Activated CD4-positive, alpha-beta memory T cell treated with anti-CD3 and anti-CD28 coated beads for 36 hours (primary cell): ENCODE measurements around the gene SMARCD2. TPM values are rescaled to one million over a fixed set of nuclear protein-coding genes. Genes with fewer than 3 reads are reported as not detected.
A peak's percentile ranks its signal among the peaks of the same experiment; 100 is the strongest.
"Not testable (repeated sequence)": the region's sequence is repeated elsewhere in the genome, so short reads cannot be mapped to it uniquely, and the experiment has no call there.

Experiments
- CTCF ChIA-PET: fragments of 350-600 bp; sonication (Branson Sonifier 250); formaldehyde crosslinking; loops from one replicate; lab custom pipeline; 2021; ENCODE audit warnings: antibody characterized with exemption, inconsistent platforms; lab: Charles Lee
- POLR2A ChIA-PET: fragments of 350-600 bp; sonication (Branson Sonifier 250); formaldehyde crosslinking; loops from one replicate; lab custom pipeline; 2021; ENCODE audit warnings: antibody characterized with exemption; lab: Charles Lee
- DNase-seq: peaks from one replicate; pipeline ENCODE4 v3.0.0-alpha.2; 2020
- H3K27ac Mint-ChIP-seq: one replicate; pipeline ENCODE4 v1.8.0; 2021; ENCODE audit warnings: mixed read lengths
- H3K27me3 Mint-ChIP-seq: one replicate; pipeline ENCODE4 v1.8.0; 2021; ENCODE audit warnings: mixed read lengths
- H3K36me3 Mint-ChIP-seq: one replicate; pipeline ENCODE4 v1.8.0; 2021; ENCODE audit warnings: mixed read lengths
- H3K4me1 Mint-ChIP-seq: one replicate; pipeline ENCODE4 v1.8.0; 2021; ENCODE audit warnings: low read depth, mixed read lengths
- H3K4me3 Mint-ChIP-seq: one replicate; pipeline ENCODE4 v1.8.0; 2021; ENCODE audit warnings: mild to moderate bottlenecking, mixed read lengths
- H3K9me3 Mint-ChIP-seq: one replicate; pipeline ENCODE4 v1.8.0; 2021; ENCODE audit warnings: mixed read lengths
- intact Hi-C: fragments of 100-400 bp; cut with micrococcal nuclease; formaldehyde crosslinking; loops from one replicate; pipeline ENCODE4 v1.15.1; 2023
- total RNA-seq, 2 experiments: library from RNA; stranded (reverse); gene quantifications; one replicate each; pipeline ENCODE4 v1.2.3, GENCODE V29; 2021

The SMARCD2 gene
- total RNA-seq: 100 to 1,000 TPM; 109 to 111 TPM

DNA sequence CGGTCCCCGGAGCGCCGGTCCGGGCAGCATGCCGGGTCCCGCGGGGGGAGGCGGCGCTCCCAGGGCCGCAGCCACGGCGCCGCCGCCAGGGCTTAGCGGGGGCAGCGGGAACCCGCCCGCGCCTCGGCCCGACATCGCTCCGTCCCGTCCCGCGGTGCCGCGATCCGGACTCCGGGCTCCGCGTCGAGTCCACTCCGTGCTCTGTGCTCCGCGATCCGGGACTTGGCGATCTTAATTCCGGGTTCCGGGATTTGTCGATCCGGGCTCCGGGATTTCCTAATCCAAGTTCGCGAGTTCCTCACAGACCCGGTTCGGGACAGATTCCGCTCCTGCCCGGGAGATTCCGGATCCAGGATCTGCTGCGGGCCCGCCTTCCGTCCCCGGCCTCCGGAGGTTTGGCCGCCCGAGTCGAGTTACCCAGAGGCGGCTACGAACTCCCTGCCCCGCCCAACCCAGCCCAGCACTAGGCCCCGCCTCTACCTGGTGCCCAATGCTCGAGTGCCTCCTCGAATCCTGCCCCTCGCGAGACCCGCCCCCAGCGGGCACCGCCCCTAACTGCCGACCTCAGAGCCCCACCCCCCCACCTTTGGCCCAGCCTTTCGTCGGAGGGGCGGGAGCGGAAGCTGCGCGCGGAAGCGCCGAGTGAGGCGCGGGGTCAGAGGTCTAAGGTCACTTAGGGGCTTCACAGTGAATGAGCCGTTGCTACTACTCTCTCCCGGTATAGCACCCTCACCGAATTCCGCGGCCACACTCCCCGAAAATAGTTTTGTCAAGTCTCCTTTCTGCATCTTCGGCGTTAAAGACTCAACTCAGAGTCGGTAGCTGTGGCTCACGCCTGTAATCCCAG lies at the start of gene SMARCD2:
SMARCD2 (minus strand) TSS at position 146 of the 847 bp plus-strand sequence; CDS start at position 135, 11 bp downstream.
- peak within 1 kb of the TSS; percentile 95 for H3K27ac Mint-ChIP-seq
- peak; percentile 100 for DNase-seq
- H3K4me1 Mint-ChIP-seq: peaks cover 34% of the 10 kb centered on the region
- H3K27me3 Mint-ChIP-seq: no peaks in the 10 kb centered on the region
- POLR2A ChIA-PET: interaction anchor here (0.9 to 2.7 kb wide), 6 partner anchors 8 to 144 kb away, joined by 3 to 29 read pairs (median 6); partner anchors contain the start of genes CCDC47 and DDX42
- H3K9me3 Mint-ChIP-seq: no peaks in the 10 kb centered on the region
- intact Hi-C loops: loop anchor here (1.0 to 5.0 kb wide), 6 partner anchors 15 to 665 kb away; partner anchors contain the start of genes CCDC47, CEP95, DDX5 and FTSJ3
- peaks cover 4% of the 10 kb centered on the region for H3K36me3 Mint-ChIP-seq
- peak within 1 kb of the TSS; percentile 95 for H3K4me3 Mint-ChIP-seq
- CTCF ChIA-PET: interaction anchor here (0.9 to 1.3 kb wide), 5 partner anchors 8 to 104 kb away, joined by 3 to 4 read pairs (median 4); no protein-coding TSS in a partner anchor

DNA sequence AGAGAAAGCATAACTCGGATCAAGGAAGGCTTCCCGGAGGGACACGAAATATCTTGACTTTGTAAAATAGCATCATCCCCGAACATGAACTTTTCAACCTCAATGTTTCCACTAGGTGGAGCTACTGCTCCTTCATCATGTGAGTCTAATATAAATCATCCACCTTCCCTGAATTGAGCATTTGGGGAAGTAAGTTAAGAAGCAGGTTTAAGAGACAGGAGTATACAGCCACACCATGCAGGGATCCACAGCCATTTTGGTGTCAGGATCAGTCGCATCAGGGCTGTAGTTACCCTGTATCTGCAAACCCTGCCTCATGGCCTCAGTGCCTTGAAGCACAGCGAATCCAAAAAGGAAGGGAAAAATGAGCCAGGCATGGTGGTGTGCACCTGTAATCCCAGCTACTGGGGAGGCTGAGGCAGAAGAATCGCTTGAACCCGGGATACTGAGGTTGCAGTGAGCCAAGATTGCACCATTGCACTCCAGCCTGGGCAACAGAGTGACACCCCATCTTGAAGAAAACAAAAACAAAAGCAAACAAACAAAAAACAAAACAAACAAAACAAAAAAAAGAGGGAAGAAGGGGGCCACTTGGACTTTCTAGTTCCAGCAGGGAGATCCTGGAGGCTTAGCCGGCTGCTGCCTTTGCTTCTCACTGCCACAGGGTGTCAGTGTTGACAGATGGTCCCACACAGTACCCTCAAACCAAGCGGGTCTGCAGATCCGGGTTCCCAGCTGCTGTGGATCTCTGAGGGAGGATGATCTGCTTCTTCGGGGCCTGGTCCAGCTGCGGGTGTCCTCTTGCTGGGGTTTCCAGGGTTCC lies 46.8 kb upstream of the SMARCD2 start:
- H3K36me3 Mint-ChIP-seq, H3K27me3 Mint-ChIP-seq, DNase-seq, H3K4me1 Mint-ChIP-seq, POLR2A ChIA-PET, H3K4me3 Mint-ChIP-seq, intact Hi-C loops, H3K27ac Mint-ChIP-seq, H3K9me3 Mint-ChIP-seq: not testable (repeated sequence)
- CTCF ChIA-PET: interaction anchor here (0.6 to 5.2 kb wide), 12 partner anchors 9 to 1864 kb away, joined by 3 to 21 read pairs (median 7); partner anchors contain the start of gene CSHL1

DNA sequence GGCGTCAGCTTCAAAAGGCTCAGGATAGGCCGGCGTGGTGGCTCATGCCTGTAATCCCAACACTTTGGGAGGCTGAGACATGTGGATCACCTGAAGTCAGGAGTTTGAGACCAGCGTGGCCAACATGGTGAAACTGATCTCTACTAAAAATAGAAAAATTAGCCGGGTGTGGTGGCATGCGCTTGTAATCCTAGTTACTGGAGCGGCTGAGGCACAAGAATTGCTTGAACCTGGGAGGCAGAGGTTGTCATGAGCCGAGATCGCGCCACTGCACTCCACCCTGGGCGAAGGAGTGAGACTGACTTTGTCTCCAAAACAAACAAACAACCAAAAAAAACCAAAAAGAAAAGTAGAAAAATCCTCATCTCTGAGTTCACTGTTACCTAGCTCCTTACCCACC lies 42.6 kb upstream of the SMARCD2 start:
- H3K4me3 Mint-ChIP-seq, H3K36me3 Mint-ChIP-seq, H3K9me3 Mint-ChIP-seq, intact Hi-C loops, H3K27me3 Mint-ChIP-seq, H3K4me1 Mint-ChIP-seq, POLR2A ChIA-PET, DNase-seq, H3K27ac Mint-ChIP-seq: not testable (repeated sequence)
- CTCF ChIA-PET: interaction anchor here (0.6 kb wide), 1 partner anchor 12 kb away, joined by 4 read pairs; no protein-coding TSS in a partner anchor

- H3K27ac Mint-ChIP-seq, intact Hi-C loops, H3K4me1 Mint-ChIP-seq, H3K9me3 Mint-ChIP-seq, DNase-seq, H3K36me3 Mint-ChIP-seq, H3K4me3 Mint-ChIP-seq, H3K27me3 Mint-ChIP-seq: not testable (repeated sequence)
- ChIA-PET CTCF (interaction anchor here (0.8 to 2.1 kb wide), 6 partner anchors 24 to 408 kb away, joined by 3 to 6 read pairs (median 4); partner anchors contain the start of gene CSHL1), POLR2A (interaction anchor here (0.6 kb wide), 1 partner anchor 112 kb away, joined by 3 read pairs; no protein-coding TSS in a partner anchor)
These were observed 40.2 kb upstream of the SMARCD2 start for GRCh38 chr17:63882626-63883126.

DNA sequence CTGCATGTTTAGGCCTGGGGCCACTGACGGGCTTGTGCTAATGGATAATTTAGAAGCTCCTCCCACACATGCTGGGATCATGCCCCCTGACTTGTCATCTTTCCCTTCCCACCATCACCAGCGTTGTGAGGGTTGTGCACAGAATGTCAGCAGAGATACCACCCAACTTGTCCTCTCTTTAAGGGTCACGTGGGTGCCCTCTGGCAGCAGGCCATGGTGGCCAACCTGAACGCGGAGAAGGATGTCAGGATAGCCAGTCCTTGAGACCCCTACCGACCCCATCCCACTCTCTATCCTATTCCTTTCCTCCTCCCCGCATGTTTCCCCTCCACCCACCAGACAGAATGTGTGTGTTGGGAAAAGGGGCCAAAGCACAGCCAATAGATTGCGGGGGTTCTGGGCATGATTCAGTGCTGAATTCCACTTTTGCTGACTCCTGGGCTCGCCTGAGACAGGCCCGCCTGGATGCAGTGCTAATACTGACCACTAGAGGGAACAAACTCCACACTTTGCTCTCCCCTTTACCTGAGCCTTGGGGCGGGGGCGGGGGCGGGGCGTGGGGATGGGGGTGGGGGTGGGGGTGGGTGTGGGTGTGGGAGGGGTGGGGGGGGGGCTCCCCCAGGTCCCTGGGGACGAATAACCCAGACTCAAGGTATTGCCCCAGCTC lies 39.6 kb upstream of the SMARCD2 start, which contains the start of gene GH2:
GH2 (minus strand) TSS at position 10 of the 667 bp plus-strand sequence. CDS start 143 bp downstream, outside the sequence.
- peak within 1 kb of the TSS; percentile 8 for H3K27ac Mint-ChIP-seq
- H3K36me3 Mint-ChIP-seq: no peaks in the 10 kb centered on the region
- intact Hi-C loops: no loop called here
- peak; percentile 75 for DNase-seq
- no peaks in the 10 kb centered on the region for H3K9me3 Mint-ChIP-seq
- no peaks in the 10 kb centered on the region for H3K27me3 Mint-ChIP-seq
- no peak within 1 kb of the TSS for H3K4me3 Mint-ChIP-seq
- CTCF ChIA-PET: interaction anchor here (0.6 to 2.1 kb wide), 10 partner anchors 21 to 409 kb away, joined by 3 to 6 read pairs (median 4); partner anchors contain the start of gene CSHL1
- no peaks in the 10 kb centered on the region for H3K4me1 Mint-ChIP-seq
- POLR2A ChIA-PET: no interaction called here

- DNase-seq, H3K27me3 Mint-ChIP-seq, H3K4me3 Mint-ChIP-seq, H3K9me3 Mint-ChIP-seq, H3K4me1 Mint-ChIP-seq, intact Hi-C loops, H3K36me3 Mint-ChIP-seq, POLR2A ChIA-PET: not testable (repeated sequence)
- peak overlapping the region; percentile 8 for H3K27ac Mint-ChIP-seq
- CTCF ChIA-PET: interaction anchor here (0.6 to 2.1 kb wide), 5 partner anchors 21 to 303 kb away, joined by 3 to 6 read pairs (median 4); no protein-coding TSS in a partner anchor
These were observed 38.9 kb upstream of the SMARCD2 start for GRCh38 chr17:63881337-63881736.

- no peaks in the 10 kb centered on the region for H3K4me1 Mint-ChIP-seq
- H3K27me3 Mint-ChIP-seq: no peaks in the 10 kb centered on the region
- no peak overlapping the region for H3K4me3 Mint-ChIP-seq
- H3K9me3 Mint-ChIP-seq: no peaks in the 10 kb centered on the region
- no peaks in the 10 kb centered on the region for H3K36me3 Mint-ChIP-seq
- intact Hi-C loops: no loop called here
- no peak overlapping the region for H3K27ac Mint-ChIP-seq
- POLR2A ChIA-PET: no interaction called here
- no peak for DNase-seq
- CTCF ChIA-PET: interaction anchor here (2.1 kb wide), 1 partner anchor 253 kb away, joined by 6 read pairs; no protein-coding TSS in a partner anchor
These were observed 38.2 kb upstream of the SMARCD2 start for GRCh38 chr17:63880706-63881105.

DNA sequence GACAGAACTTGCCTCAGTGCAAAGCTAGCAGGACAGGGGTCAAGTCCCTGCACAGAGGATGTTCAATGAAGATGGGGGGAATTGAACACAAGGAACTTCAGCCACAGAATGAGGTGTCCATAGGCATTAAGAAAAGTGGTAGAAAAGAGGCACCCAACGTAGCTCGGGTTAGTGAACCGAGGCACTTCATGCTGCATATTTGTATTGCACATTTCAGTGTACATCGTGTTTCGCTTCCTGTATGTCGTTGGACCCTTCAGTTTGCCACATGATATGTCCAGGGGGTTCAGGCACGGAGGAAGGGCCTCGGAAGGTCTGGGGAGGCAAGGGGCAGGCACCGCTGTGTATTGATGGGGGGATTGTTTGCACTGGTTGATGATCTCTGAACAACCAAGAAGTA lies 35.9 kb upstream of the SMARCD2 start:
- intact Hi-C loops, H3K27ac Mint-ChIP-seq: not testable (repeated sequence)
- CTCF ChIA-PET: interaction anchor here (0.7 to 1.2 kb wide), 2 partner anchors 138 to 413 kb away, joined by 4 to 6 read pairs; no protein-coding TSS in a partner anchor

DNA sequence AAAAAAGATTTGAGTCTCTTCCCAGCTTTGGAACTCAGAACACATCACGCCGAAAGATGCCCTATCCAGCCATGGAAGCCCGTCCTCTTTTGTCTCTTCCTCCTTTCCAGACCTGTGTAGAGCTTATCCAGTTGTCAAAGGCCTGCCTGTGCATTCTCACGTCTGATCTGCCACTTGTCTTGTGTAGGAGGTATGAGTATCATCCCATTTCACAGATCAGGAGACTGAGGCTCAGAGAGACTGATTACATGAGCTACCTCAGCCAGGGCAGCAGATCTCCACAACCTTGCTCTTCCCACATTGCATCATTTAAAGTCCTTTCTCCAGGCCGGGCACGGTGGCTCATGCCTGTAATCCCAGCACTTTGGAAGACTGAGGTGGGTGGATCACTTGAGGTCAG lies 32.2 kb upstream of the SMARCD2 start:
- CTCF ChIA-PET: interaction anchor here (0.9 kb wide), 1 partner anchor 9 kb away, joined by 3 read pairs; no protein-coding TSS in a partner anchor
- POLR2A ChIA-PET, H3K4me3 Mint-ChIP-seq, H3K4me1 Mint-ChIP-seq, H3K9me3 Mint-ChIP-seq, H3K27ac Mint-ChIP-seq, intact Hi-C loops, H3K36me3 Mint-ChIP-seq, DNase-seq, H3K27me3 Mint-ChIP-seq: not testable (repeated sequence)

More for the DNA sequence above, 35.9 kb upstream of the SMARCD2 start:
- H3K4me3 Mint-ChIP-seq, POLR2A ChIA-PET, H3K9me3 Mint-ChIP-seq, H3K36me3 Mint-ChIP-seq, DNase-seq, H3K27me3 Mint-ChIP-seq, H3K4me1 Mint-ChIP-seq: not testable (repeated sequence)

DNA sequence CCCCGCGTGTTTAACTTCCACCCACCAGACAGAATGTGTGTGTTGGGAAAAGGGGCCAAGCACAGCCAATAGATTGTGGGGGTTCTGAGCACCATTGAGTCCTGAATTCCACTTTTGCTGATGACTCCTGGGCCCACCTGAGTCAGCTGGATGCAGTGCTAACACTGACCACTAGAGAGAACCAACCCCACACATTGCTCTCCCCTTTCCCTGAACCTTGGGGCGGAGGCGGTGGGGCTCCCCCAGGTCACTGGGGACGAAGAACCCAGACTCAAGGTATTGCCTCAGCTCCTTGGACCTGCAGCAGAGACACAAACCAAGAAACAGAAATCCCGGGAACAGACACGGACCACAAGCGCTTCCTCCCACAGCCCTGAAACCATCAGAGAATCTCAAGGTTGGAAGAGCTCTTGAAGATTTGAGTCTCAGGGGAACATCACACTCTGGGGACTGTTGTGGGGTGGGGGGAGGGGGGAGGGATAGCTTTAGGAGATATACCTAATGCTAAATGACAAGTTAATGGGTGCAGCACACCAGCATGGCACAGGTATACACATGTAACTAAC lies 31.7 kb upstream of the SMARCD2 start:
- H3K9me3 Mint-ChIP-seq, H3K36me3 Mint-ChIP-seq, H3K4me3 Mint-ChIP-seq, H3K4me1 Mint-ChIP-seq, DNase-seq, intact Hi-C loops, POLR2A ChIA-PET, H3K27ac Mint-ChIP-seq, H3K27me3 Mint-ChIP-seq: not testable (repeated sequence)
- CTCF ChIA-PET: interaction anchor here (0.9 kb wide), 1 partner anchor 8 kb away, joined by 3 read pairs; no protein-coding TSS in a partner anchor
